ENCODE measurements around the gene ASPHD1.

Gene ASPHD1

DNA sequence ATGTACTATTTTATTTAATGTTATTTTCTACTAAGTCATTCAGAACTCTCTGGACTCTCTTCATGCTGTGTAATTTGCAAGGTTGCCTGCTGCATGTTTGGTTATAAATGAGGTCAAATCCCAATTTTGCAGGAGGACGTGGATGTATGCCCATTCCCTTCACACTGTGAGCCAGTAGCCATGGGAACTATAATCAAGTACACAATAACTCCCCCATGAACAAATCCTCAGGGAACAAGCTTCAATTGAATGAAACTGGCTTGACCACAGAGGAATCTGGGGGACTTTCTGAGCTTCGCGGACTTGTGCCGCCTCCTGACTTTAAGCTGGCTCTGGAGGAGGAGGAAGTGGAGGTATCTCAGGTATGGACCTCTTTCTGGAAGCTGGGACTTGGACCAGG lies 40.4 kb downstream of the ASPHD1 start:
- no peaks in the 10 kb centered on the region for H3K4me1 Mint-ChIP-seq
- H3K4me3 Mint-ChIP-seq = no peak overlapping the region
- no peaks in the 10 kb centered on the region for H3K9me3 Mint-ChIP-seq
- H3K27me3 Mint-ChIP-seq = peaks cover 44% of the 10 kb centered on the region
- H3K27ac Mint-ChIP-seq (ENCODE audit: low read depth) = no peak overlapping the region
- ATAC-seq (replicated peaks; ENCODE audit: extremely low read depth, poor library complexity, severe bottlenecking) (no peak), DNase-seq (ENCODE audit: low spot score in 2 of 2) (no peak)
- no peaks in the 10 kb centered on the region for H3K36me3 Mint-ChIP-seq (ENCODE audit: insufficient read depth)

DNA sequence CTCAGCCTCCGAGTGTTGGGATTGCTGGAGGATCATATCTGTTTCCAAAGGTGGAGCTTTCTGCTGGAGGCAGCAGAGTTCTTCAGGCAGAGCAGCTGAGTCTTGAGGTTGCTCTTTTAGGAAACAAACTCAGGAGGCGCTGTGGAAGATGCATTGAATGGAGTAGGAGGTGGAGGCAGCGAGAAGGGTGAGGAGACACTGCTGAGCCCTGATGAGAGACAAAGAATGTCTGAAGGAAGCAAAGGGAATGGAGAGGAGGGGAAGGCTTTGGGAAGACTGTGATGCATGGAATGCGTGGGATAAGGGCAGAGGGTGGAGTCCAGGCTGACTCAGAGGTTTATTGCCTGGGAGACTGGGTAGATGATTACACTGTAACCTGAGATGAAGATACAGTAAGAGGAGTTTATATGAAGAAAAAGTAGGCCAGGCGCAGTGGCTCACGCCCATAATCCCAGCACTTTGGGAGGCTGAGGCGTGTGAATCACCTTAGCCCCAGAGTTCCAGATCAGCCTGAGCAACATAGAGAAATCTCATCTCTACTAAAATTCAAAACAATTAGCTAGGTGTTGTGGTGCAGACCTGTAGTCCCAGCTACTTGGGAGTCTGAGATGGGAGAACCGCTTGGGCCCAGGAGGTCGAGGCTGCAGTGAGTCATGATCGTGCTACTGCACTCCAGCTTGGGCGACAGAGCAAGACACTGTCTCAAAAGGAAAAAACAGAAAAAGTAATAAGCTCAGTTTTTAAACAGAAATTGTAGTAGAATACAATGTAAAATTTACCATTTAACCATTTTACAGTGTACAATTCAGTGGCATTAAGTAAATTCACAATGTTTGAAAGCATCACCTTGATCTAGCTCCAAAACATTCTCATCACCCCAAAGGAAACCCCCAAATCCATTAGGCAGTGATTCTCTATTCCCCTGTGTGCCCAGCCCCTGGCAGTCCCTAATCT lies 43.8 kb downstream of the ASPHD1 start:
- Mint-ChIP-seq H3K4me1 (no peaks in the 10 kb centered on the region), H3K27me3 (peaks cover 24% of the 10 kb centered on the region), H3K4me3 (no peak overlapping the region), H3K36me3 (ENCODE audit: insufficient read depth) (no peaks in the 10 kb centered on the region), H3K9me3 (no peaks in the 10 kb centered on the region), H3K27ac (ENCODE audit: low read depth) (no peak overlapping the region)
- ATAC-seq (replicated peaks; ENCODE audit: extremely low read depth, poor library complexity, severe bottlenecking) (no peak), DNase-seq (ENCODE audit: low spot score in 2 of 2) (no peak)

DNA sequence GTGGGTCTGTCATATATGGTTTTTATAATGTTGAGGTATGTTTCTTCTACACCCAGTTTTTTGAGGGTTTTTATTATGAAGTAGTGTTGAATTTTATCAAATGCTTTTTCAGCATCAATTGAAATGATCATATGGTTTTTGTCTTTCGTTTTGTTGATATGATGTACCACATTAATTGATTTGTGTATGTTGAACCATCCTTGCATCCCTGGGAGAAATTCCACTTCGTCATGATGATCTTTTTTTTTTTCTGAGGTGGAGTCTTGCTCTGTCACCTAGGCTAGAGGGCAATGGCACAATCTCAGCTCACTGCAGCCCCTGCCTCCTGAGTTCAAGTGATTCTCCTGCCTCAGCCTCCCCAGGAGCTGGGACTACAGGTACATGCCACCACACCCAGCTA lies 47.6 kb downstream of the ASPHD1 start:
- Mint-ChIP-seq H3K27ac (ENCODE audit: low read depth) (no peak overlapping the region), H3K27me3 (peaks cover 13% of the 10 kb centered on the region), H3K4me3 (no peak overlapping the region), H3K36me3 (ENCODE audit: insufficient read depth) (no peaks in the 10 kb centered on the region), H3K9me3 (no peaks in the 10 kb centered on the region), H3K4me1 (no peaks in the 10 kb centered on the region)
- ATAC-seq (replicated peaks; ENCODE audit: extremely low read depth, poor library complexity, severe bottlenecking) (no peak), DNase-seq (ENCODE audit: low spot score in 2 of 2) (no peak)

DNA sequence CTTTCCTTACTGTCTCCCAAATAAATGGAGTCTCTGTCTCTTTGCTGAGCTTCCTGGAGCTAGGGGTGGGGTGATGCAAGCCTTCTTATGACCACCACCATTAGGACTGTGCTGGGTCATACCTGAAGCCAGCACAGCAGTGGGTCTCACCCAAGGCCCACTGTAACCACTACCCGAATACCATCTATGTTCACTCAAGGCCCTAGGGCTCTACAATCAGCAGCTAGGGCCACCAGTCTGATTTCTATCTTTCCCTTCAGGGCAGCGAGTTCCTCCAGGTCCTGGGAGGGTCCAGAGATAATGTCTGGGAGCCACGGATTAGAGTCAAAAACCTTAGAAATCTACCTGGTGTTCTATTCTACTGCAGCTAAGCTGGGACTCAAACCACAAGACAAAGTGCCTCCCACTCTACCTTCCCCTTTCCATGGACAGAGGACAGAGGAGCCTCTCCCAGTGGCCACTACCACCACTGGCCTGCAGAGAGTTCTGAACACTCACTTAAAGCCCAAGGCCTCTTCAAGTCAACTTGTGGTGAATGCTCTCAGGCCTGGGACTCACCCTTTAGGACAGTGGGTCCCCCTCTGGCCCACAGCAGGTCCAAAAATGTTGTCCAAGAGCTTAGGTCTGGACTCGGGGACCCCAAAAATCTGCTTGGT lies 50.6 kb downstream of the ASPHD1 start:
- no peaks in the 10 kb centered on the region for H3K36me3 Mint-ChIP-seq (ENCODE audit: insufficient read depth)
- peaks cover 13% of the 10 kb centered on the region for H3K27me3 Mint-ChIP-seq
- DNase-seq (ENCODE audit: low spot score in 2 of 2) (no peak), ATAC-seq (replicated peaks; ENCODE audit: extremely low read depth, poor library complexity, severe bottlenecking) (no peak)
- H3K4me3 Mint-ChIP-seq = no peak overlapping the region
- H3K4me1 Mint-ChIP-seq = no peaks in the 10 kb centered on the region
- H3K9me3 Mint-ChIP-seq = no peaks in the 10 kb centered on the region
- H3K27ac Mint-ChIP-seq (ENCODE audit: low read depth) = no peak overlapping the region

DNA sequence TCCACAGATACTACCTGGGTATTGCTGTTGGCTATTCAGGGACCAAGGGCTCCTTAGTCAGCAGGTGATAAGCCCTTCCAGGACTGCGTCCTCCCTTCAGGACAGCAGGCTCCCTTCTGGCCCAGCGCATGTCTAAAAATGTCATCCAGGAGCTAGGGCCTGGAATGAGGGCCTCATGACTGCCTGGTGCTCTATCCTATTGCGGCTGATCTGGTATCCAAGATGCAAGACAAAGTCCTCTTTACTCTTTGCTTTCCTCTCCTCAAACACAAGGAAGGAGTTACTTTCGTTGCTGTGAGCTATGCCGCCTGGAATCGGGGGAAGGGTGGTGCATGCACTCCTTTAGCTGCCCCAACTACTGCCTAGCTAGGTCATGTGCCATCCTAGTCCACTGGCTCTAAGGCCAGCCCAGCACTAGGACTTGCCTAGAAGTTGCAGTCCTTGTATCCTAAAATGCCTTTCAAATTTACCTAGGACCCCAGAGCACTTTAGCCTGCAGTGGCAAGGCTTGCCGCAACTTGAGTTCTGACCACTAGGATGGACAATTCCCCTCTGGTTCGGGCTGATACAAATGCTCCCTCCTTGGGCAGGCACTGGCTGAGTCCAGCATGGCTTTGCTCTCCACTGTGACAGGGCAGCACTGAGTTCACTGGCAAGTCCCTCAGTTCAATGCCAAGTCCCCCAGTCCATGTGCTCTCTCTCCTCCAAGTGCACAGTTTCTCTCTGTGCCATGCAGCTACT lies 51.5 kb downstream of the ASPHD1 start:
- no peak overlapping the region for H3K4me3 Mint-ChIP-seq
- H3K4me1 Mint-ChIP-seq = no peaks in the 10 kb centered on the region
- no peaks in the 10 kb centered on the region for H3K36me3 Mint-ChIP-seq (ENCODE audit: insufficient read depth)
- H3K9me3 Mint-ChIP-seq = no peaks in the 10 kb centered on the region
- H3K27ac Mint-ChIP-seq (ENCODE audit: low read depth) = no peak overlapping the region
- no peak for ATAC-seq (replicated peaks; ENCODE audit: extremely low read depth, poor library complexity, severe bottlenecking)
- no peak for DNase-seq (ENCODE audit: low spot score in 2 of 2)
- H3K27me3 Mint-ChIP-seq = peaks cover 13% of the 10 kb centered on the region

Measured in central memory CD8-positive, alpha-beta T cell (primary cell).